ENCODE measurements around the gene NCAM1.

Gene NCAM1

GRCh38 chr11:113174882-113175281 lies 213.7 kb downstream of the NCAM1 start:
- no peak for DNase-seq

GRCh38 chr11:113176599-113177360 lies 215.6 kb downstream of the NCAM1 start:
- DNase-seq, result no peak

- no peak for DNase-seq
These were observed 216.5 kb downstream of the NCAM1 start for GRCh38 chr11:113177671-113178070.

DNA sequence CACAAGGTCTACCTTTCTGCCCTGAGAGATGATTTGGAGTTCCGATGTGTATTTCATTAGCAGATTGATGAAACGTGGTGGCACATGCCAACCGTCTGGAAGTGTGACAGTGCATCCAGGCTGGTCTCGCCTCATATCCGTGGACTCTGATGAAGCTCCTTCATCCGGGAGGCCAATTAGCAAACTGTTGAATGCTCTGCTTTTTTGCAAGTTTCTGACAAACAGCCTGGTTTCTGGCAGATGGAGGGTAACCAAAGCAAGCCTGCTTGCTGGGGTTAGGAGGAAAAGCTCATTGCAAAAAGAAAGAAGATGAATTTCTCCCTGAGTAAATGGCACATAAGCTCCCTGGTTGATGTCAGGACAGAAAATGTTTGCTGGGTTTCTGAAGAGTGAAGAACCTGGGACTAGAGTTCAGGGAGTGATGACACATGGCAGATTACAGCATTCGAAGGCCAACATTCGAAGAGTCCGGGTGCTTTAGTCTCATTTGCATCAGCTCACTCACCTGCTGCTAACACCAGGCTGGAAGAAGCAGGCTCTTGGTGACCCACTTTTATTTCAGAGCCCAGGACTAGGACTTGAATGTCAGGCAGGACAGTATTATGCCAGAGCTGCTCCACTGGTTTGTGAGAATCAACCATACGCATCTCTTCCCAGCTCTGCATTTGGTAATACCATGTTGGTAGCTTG lies 217.3 kb downstream of the NCAM1 start:
- peak in 1 of 2 experiments; percentile 38 for DNase-seq

GRCh38 chr11:113179181-113179704 lies 218.0 kb downstream of the NCAM1 start:
- DNase-seq, result no peak

- DNase-seq, result no peak
These were observed 219.9 kb downstream of the NCAM1 start for GRCh38 chr11:113181094-113181493.

GRCh38 chr11:113182288-113182687 lies 221.1 kb downstream of the NCAM1 start:
- DNase-seq, result no peak

DNA sequence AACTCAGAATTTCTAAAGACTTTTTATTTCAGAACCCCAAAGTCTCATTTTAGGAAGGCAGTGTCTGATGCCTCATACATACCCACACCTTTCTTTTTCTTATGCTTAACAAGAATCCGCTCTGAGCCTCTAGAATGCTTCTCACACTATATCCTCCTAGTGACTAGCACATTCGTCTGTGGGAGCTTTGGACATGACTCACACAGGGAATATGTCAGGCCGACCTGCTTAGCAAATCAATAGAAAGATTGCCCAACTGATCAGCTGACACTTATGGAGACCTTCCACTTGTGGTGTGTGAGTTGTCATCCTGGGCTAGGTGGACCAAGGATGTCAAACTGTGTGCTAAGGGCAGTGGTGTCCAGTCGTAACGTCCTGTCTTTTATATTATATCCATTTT lies 223.3 kb downstream of the NCAM1 start:
- no peak for DNase-seq

GRCh38 chr11:113188371-113188834 lies 227.2 kb downstream of the NCAM1 start:
- DNase-seq, result no peak

DNA sequence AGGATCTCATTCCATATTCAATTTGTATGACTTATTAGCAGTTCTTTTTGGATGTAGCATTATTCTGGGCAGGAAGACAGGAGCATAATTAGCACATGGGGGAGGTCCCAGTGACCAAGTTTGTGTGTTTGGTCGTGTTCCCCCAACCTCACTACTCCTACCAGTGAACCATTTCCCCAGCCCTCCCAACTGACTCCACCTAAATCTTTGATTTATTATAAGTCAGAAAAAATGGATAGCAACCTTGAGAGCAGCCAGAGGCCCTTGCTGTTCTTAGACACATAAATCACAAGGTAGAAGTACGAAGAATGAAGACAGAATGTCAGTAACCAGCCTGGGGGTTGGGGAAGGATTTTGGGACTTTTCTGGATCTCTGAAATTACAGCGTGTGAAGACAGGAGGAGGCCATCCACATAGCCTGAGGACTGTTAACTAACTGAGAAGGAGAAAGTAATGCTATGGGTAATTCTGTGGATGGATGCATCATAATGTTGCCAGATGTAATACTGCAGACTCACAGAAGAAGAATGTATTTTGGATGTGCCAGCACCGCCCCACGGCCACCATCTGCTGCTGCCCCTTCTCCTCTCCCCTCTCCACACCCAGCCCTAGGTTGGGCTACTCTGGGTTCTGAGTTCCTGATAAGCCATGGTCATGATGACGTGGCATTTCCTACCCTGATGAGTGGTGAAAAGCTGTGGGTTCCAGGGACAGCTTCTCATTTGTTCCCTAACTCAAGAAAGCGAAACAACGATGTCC lies 228.9 kb downstream of the NCAM1 start:
- no peak for DNase-seq

DNA sequence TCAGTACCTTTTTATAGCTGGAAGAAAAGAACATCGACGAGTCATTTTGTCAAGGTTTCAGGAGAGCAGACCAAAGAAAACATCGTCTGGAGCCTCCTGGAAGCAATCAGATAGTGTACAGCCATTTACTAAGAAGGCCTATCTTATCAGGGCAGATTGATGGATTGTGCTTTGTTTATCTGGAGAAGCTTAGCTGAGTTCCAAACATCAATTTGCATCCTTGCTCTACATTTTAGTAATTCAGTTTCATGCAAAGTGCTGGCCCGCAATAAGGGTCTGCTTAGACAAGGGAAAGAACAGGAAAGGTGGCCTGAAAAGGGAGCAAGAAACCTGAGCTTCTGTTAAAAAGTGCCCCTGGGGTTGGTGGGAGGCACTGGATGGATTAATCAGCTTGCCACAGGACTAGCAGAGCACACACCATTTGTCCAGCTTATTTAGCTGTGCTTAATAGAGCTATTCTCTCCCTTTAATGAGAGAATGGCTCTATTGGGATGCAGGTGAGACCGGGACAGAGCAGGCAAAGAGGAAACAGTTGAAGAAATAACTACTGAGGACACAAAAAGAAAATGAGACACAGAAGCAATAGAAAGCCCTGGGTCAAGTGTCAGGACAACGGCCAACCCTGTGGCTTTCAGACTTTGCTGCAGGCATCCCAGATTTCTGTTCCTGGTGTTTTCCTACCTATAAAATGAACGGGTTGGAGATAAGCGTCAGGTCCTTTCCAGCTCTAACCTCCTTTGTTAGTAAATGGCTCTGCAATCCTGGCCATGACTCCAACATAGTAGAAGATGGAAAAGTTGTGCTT lies 231.1 kb downstream of the NCAM1 start:
- no peak for DNase-seq

GRCh38 chr11:113193016-113193415 lies 231.8 kb downstream of the NCAM1 start:
- DNase-seq, result no peak

DNA sequence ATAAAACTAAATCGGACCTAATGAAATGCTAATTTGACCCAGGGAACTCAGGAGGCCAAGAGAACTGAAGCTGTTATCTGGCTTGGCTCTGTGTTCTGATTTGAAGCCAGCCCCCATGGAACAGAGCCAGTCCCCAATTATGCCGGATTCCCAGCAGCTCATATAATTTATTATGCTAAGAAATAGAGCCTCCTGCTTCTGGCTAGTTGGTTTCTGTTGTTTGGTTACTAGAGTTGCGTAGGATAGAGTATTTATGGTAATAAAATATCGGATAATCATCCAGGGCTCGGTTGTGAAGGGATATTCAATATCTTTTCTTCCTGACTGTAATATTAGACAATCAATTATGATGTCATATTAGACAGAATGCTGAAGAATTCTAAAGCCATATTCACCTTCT lies 232.7 kb downstream of the NCAM1 start:
- DNase-seq, result no peak

DNA sequence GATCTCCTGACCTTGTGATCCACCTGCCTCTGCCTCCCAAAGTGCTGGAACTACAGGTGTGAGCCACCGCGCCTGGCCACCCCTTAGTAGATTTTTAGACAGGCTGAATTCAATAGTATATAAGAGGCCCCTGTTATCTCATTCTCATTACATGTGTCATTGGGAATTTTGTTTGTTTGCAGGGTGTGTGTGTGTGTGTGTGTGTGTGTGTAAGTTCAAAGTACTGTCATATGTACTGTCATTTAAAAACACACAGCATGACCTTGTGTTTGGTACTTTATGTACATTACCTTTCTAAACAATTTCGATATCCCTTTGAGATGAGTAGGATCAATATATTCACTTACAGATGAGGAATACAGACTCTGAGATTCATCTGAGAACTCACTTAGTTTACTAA lies 234.5 kb downstream of the NCAM1 start:
- DNase-seq, result no peak

DNA sequence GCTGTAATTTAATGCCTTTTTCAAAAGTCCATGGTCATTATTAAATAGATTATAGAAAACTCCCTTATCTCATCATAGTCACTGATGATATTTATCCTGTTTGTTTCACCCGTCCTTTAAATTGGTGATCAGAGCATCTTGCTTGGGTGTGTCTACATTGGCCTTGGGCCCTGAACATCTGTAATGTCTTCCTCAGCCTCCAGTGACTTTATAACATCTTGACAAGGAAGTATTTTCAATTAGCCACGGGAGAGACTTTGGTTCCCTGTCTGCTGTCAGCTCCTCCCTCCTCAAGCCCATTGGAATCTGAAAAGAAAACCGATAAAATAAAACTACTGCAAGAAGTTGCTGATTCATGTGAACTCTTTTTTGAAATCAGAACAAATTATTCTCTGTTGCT lies 236.2 kb downstream of the NCAM1 start:
- DNase-seq, result no peak

- no peak for DNase-seq
These were observed 237.9 kb downstream of the NCAM1 start for GRCh38 chr11:113198972-113199661.

GRCh38 chr11:113199866-113200265 lies 238.6 kb downstream of the NCAM1 start:
- no peak for DNase-seq

DNA sequence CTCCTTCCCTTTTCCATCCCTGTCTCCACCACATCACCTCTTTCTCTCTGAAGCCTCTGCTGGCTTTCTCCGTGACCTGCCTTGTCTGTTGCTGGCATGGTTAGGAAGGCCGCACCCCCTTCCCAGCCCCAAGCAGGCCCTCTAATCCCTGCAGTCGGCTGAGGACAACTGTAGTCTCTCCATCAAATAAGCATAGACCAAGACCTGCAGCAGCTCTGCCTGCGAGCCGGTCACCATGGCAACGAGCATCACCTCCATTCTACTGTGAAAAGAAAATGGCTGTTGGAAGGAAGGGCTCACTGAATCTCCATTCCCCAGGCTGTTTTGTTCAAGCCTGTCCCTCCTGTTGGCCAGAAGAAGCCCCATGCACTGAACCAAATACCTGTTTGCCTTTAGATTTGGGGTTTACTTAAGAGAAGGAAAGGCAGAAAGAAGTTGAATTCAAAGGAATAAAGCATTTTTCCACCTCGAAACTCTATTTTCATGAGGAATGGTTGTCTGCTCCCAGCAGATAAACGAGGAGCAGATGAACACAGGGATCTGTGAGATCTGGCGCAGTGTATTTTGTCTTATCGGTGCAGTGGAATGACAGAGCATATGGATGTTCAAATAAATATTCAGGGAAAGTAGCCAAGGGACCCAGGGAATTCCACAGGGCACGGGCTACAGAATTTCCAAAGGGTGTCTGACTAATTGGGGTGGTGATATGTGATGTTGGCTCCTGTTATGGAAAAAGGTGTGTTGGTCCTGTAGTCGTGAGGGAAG lies 240.0 kb downstream of the NCAM1 start:
- peak; percentile 53 to 71 for DNase-seq

GRCh38 chr11:113202431-113202830 lies 241.2 kb downstream of the NCAM1 start:
- no peak for DNase-seq

DNA sequence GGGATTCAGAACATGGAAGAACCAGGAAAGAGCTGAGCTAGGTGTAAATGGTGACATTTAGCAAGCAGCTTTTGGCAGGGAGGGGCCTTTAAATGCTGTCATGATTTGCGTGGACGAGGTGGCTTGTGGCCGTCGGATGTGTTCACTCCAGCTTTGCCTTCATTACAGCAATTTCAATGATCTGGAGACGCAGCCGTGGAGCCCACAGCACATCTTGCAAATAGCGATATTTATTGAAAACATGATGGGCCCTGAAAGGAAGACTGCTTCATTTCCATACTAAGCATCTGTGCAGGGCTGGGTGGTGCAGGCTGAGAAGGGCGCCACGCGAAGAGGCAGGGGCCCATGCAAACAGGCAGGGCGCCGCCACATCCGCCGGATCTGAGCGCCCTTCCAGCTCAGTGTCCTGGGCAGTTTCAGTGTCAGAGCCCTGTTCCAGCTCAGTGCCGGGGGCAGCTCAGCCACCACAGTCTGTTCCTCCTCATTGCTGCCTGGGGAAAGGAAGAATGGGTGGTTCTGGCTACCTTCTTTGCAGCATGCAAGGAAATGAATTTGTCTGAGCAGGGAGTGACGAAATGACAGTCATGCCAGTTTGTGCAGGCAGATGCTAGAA lies 242.0 kb downstream of the NCAM1 start:
- no peak for DNase-seq

- DNase-seq, result no peak
These were observed 243.1 kb downstream of the NCAM1 start for GRCh38 chr11:113204280-113204679.

All from cerebellar nuclear complex (tissue), 1 donor.